HG03520 (cell line): Measurements from ENCODE around the gene SHISA8.

Experiments used
- ATAC-seq: cut with Tn5 transposase; IDR thresholded peaks from one replicate; pipeline ENCODE4 v1.9.1; 2021; ENCODE audit warnings: mild to moderate bottlenecking, moderate library complexity; ENCODE audit not compliant: unreplicated experiment

The SHISA8 gene

DNA sequence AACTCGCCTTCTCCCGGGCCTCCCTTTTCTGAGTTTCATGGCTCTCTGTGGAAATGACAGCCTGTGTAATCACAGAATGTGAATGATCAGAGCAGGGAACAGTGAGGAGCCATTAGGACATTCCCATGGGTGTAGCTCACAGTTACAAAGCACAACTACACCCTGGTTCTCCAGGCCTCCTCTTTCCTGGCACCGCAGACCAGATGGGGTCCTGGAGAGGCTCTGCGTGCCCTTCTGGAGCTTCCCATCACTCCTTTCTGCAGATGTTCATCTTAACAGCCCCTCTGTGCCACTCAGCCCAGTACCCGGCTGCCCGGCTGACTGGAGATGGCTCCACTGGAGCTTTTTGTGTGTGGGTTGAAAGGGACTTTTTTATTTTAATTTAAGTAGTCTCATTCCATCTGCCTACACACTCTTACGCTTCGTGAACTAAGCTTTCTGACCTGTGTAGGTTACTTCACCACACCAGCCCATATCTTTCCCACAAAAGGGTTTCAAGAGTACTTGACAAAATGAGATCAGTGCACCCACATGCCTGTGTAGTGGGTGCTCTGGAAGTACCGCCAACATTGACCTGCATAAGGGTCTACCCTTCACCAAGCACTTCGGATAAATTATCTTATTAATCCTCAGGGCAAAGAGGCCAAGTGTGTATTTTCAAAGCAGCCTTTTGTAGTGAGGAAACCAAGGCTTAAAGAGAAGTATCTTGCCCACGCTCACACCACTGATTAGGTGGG is 52.2 kb downstream of the SHISA8 start:
- peak; percentile 41 for ATAC-seq

DNA sequence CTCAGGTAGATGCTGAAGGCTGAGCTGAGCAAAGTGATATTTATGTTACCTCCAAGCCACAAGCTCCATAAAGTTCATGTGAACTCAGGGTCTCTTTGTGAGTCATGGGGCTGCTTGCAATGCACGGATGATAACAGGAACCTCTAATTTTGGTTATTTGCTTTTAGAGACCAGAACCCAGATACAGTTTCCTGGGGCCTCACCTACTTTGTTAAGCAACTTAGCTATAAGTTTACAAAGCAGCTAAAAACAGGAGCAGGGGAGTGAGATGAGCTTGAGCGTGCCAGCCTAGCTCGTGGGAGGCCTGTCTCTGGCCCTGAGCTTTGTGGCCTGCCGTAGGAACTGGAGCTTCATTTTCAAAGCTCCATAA is 52.7 kb downstream of the SHISA8 start:
- peak; percentile 36 for ATAC-seq
